GM18526 (cell line): ENCODE measurements around the gene PCDHGA4.

Experiments
- POLR2A ChIP-seq: IDR thresholded peaks from 3 replicates; pipeline ENCODE4 v1.6.1; 2011; ENCODE audit not compliant: insufficient read length; ENCODE audit errors: extremely low read depth

PCDHGA4 gene

GRCh38 chr5:141345327-141345726 lies 9.5 kb upstream of the PCDHGA4 start:
- TF ChIP-seq POLR2A: no peak

DNA sequence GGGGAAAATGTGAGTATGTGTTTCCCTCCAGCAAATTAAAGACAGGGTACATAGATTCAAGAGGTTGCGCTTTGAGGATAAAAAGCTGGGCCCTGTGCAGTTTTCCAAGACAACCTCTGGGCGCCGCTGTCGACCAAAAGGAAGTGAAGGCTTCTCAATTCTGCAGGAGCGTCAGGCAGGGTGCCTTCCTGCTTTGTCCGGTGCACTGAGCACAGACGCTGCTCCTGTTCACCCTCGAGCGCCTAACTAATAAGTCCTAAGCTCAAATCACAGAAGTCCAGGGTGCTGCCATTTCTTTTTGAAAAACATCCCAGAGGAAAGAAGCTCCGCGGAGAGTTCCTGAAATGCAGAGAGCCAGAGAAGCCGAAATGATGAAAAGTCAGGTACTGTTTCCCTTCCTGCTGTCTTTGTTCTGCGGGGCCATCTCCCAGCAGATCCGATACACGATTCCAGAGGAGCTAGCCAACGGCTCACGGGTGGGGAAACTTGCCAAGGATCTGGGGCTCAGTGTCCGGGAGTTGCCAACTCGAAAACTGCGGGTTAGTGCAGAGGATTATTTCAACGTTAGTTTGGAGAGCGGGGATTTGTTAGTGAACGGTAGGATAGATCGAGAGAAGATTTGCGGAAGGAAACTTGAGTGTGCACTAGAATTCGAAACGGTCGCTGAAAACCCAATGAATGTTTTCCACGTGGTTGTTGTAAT lies 4.8 kb upstream of the PCDHGA4 start, which contains the start of gene PCDHGB1:
Gene PCDHGB1, plus strand, starts transcription at position 183 of the 703 bp plus-strand sequence. Its CDS starts 162 bp downstream, at position 345.
- no peak for TF ChIP-seq POLR2A

- TF ChIP-seq POLR2A: no peak
Measured at GRCh38 chr5:141351591-141351990, 3.2 kb upstream of the PCDHGA4 start.

- TF ChIP-seq POLR2A: no peak
Measured at GRCh38 chr5:141355641-141356040, 820 bp downstream of the PCDHGA4 start.

DNA sequence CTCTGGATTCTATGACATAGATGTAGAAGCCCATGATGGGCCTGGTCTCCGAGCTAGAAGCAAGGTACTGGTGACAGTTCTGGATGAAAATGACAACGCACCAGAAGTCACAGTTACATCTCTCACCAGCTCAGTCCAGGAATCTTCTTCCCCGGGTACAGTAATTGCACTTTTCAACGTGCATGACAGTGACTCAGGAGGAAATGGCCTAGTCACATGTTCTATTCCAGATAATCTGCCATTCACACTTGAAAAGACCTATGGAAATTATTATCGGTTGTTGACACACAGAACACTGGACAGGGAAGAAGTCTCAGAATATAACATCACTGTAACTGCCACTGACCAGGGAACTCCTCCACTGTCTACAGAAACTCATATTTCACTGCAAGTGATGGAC lies 1.3 kb downstream of the PCDHGA4 start:
- no peak for TF ChIP-seq POLR2A

- TF ChIP-seq POLR2A: no peak
Measured at GRCh38 chr5:141356950-141357349, 2.1 kb downstream of the PCDHGA4 start.

GRCh38 chr5:141359790-141360426 lies 5.1 kb downstream of the PCDHGA4 start, which contains the start of gene PCDHGB2:
Gene PCDHGB2, plus strand, starts transcription at chr5:141359994. Its CDS starts 142 bp downstream, at chr5:141360136.
- TF ChIP-seq POLR2A: no peak

DNA sequence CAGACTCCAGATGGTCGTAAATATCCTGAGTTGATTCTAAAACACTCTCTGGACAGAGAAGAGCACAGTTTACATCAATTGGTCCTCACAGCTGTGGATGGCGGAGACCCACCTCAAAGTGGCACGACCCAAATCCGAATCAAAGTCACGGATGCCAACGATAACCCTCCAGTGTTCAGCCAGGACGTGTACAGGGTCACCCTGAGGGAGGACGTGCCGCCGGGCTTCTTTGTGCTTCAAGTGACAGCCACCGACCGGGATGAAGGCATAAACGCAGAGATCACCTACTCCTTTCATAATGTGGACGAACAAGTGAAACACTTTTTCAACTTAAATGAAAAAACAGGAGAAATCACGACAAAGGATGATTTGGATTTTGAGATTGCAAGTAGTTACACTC lies 5.9 kb downstream of the PCDHGA4 start:
- no peak for TF ChIP-seq POLR2A

DNA sequence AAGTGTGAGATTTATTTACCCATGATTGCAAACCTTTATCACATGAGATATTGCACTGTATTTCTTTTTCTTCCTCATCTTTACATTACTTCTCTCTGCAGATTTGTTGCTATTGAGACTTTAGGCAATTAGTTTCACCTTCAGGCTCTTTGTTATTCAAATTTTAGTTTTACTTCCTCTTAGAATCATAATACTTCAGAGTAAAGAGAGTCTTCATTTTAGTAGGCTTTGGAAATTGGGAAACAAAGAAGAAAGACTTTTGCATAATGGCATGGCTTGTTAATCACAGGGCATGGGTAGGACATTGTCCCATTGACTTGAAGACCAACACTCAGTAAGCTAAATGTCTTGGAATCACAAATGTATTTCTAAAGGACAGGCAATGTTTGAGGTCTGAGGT lies 7.9 kb downstream of the PCDHGA4 start:
- no peak for TF ChIP-seq POLR2A

- no peak for TF ChIP-seq POLR2A
Measured at GRCh38 chr5:141363952-141364660, 9.3 kb downstream of the PCDHGA4 start, which contains the start of gene PCDHGA5. Gene PCDHGA5, plus strand, starts transcription at chr5:141364162. Its CDS starts 169 bp downstream, at chr5:141364331.

DNA sequence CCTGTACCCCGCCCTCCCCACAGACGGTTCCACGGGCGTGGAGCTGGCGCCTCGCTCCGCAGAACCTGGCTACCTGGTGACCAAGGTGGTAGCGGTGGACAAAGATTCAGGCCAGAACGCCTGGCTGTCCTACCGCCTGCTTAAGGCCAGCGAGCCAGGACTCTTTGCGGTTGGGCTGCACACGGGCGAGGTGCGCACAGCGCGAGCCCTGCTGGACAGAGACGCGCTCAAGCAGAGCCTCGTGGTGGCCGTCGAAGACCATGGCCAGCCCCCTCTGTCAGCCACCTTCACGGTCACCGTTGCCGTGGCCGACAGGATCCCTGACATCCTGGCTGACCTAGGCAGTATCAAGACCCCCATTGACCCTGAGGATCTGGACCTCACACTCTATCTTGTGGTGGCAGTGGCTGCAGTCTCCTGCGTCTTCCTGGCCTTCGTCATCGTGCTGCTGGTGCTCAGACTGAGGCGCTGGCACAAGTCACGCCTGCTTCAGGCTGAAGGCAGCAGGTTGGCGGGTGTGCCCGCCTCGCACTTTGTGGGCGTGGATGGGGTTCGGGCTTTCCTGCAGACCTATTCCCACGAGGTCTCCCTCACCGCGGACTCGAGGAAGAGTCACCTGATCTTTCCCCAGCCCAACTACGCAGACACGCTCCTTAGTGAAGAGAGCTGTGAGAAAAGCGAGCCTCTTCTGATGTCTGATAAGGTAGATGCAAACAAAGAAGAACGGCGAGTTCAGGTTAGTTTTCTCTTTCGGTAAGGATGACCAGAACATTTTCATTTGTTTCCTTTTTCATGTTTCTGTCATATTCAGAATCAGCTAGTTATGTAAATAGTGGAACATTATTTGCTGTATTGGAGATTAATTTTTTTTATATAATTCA lies 11.4 kb downstream of the PCDHGA4 start:
- no peak for TF ChIP-seq POLR2A

DNA sequence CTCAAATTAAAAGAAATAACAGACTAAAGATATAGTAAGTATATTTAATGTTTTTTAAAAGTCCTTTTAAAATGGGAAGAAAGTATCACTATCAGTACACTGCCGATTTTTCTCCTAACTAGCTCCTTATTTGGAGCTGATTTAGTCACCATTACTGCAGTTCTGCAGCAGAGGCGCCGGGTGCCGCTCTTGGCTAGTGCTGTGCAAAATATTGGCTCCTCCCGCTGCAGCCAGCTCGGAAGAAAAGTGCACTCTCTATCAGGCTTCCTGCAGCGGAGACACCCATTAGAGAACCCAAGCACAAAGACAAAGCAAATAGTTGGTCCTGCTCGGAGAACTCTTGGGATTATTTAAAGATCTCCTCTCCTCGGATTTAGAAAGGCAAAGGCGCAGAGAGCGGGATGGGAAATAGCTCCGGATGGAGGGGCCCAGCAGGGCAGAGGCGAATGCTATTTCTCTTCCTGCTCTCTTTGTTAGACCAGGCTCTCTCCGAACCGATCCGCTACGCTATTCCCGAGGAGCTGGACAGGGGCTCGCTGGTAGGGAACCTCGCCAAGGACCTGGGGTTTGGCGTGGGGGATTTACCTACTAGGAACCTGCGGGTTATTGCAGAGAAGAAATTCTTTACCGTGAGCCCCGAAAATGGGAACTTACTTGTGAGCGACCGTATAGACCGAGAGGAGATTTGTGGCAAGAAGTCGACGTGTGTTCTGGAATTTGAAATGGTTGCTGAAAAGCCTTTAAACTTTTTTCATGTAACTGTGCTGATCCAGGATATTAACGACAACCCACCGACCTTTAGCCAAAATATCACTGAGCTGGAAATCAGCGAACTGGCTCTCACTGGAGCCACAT lies 15.4 kb downstream of the PCDHGA4 start, which contains the start of gene PCDHGB3:
Gene PCDHGB3, plus strand, starts transcription at position 249 of the 855 bp plus-strand sequence. Its CDS starts 153 bp downstream, at position 402.
- no peak for TF ChIP-seq POLR2A

- TF ChIP-seq POLR2A: no peak
Measured at GRCh38 chr5:141371572-141372475, 17.0 kb downstream of the PCDHGA4 start.
